DND-41 (cell line): Measurements from ENCODE around the gene SPEM2.

Experiments
- CTCF ChIP-seq: IDR thresholded peaks from 2 replicates; pipeline ENCODE4 v1.5.1; 2012; ENCODE audit warnings: borderline replicate concordance, low read length, moderate library complexity, mild to moderate bottlenecking; ENCODE audit not compliant: poor library complexity, severe bottlenecking; ENCODE audit errors: extremely low read depth
- EZH2 ChIP-seq: IDR thresholded peaks from 3 replicates; pipeline ENCODE4 v1.6.1; 2012; ENCODE audit warnings: borderline replicate concordance, low read depth, mild to moderate bottlenecking, moderate library complexity, low read length, inconsistent platforms; ENCODE audit not compliant: severe bottlenecking

GRCh38 chr17:7466318-7466638 is 40.9 kb downstream of the SPEM2 start:
- TF ChIP-seq CTCF: no peak
- no peak for TF ChIP-seq EZH2
